ENCODE measurements around the gene ZNF804A.

Gene ZNF804A

GRCh38 chr2:184598316-184599053 is at the start of gene ZNF804A:
ZNF804A (plus strand) TSS chr2:184598529; CDS start chr2:184598960, 431 bp downstream.
- no peak for DNase-seq (ENCODE audit: low read depth)

DNA sequence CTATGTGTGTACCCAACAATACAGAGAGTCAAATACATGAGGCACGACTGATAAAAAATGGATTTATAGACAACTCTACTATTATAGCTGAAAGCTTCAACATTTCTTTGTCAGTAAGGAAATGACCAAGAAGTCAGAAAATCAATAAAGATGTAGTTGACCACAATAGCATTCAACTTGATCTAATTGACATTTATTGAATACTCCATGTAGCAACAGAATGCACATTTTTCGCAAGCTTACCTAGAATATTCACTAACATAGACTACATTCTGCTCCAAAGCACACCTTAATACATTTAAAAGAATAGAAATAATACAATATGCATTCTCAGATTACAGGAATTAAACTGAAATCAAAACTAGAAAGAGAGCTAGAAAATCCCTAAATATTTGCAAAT is 49.2 kb upstream of the ZNF804A start:
- DNase-seq (ENCODE audit: low read depth): no peak

- no peak for DNase-seq (ENCODE audit: low read depth)
These were observed 46.7 kb upstream of the ZNF804A start for GRCh38 chr2:184551626-184552025.

GRCh38 chr2:184554736-184555135 is 43.6 kb upstream of the ZNF804A start:
- no peak for DNase-seq (ENCODE audit: low read depth)

- DNase-seq (ENCODE audit: low read depth): no peak
These were observed 43.0 kb upstream of the ZNF804A start for GRCh38 chr2:184555352-184555751.

GRCh38 chr2:184556639-184557038 is 41.7 kb upstream of the ZNF804A start:
- no peak for DNase-seq (ENCODE audit: low read depth)

DNA sequence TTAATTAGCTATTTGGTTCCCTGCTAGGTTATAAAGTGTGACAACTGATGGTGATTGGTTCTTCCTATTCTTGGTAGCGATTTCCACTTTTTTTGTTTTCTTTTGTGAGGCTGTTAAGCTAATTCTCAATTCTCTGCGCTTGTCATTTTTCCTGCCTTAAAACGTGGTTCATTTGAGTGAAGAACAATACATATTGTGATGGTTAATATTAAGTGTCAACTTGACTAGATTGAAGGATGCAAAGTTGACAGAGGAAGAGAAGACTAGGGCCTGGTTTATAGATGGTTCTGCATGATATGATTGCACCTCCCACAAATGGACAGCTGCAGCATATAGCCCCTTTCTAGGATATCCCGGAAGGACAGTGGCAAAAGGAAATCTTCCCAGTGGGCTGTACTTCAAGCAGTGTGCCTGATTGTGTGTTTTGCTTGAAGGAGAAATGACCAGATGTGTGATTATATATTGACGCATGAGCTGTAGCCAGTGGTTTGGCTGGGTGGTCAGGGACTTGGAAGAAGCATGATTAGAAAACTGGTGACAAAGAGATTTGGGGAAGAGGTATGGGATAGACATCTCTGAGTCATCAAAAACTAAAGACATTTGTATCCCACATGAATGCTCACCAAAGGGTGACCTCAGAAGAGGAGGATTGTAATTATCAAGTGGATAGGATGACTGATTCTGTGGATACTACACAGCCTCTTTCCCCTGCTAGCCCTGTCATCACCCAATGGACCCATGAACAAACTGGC is 39.4 kb upstream of the ZNF804A start:
- no peak for DNase-seq (ENCODE audit: low read depth)

DNA sequence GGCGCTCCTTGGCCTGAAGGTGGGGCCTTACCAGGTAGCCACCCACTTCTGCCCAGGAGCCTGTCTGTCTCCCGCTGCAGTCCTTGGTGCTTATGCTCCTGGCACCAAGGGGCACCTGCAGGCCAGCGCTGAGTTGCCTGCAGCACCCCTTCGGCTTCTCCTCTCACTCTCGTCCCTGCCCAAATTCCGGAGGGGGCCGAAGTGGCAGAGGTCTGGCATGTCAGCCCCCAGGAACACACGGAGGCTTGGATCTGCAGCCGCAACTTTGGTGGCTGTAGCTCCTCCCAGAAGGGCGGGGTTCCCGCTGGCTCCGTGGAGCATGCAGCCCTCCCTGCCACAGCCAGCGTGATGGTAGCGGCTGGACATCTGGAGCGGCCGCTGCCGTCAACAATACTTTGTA is 37.7 kb upstream of the ZNF804A start:
- DNase-seq (ENCODE audit: low read depth): no peak

DNA sequence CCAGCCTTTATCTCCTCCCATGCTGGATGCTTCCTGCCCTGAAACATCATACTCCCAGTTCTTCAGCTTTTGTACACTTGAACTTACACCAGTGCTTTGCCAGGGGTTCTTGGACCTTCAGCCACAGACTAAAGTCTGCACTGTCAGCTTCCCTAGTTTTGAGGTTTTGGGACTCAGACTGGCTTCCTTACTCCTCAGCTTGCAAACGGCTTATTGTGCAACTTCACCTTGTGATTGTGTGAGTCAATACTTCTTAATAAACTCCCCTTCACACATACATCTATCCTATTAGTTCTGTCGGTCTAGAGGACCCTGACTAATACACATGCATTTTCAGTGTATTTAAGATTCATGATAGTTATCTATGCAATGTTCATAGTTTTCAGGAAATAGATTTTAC is 35.8 kb upstream of the ZNF804A start:
- no peak for DNase-seq (ENCODE audit: low read depth)

GRCh38 chr2:184564092-184564491 is 34.2 kb upstream of the ZNF804A start:
- no peak for DNase-seq (ENCODE audit: low read depth)

DNA sequence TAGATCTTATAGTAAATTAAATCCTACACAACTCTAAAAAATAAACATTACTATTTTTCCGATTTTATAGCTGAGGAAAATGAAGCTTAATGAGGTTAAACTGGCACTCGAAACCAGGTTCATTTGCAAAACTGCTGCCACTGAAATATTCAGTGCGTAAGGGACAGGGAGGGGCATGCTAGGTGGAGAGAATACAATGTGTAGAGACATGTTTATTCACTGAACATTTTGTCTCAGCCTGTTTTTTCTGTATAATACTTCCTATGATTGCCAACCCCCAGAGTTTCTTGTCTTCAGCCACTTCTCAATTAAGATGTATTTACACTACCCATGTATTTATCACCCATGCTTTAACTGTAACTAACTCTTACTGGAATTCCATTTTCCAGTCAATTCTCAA is 31.6 kb upstream of the ZNF804A start:
- DNase-seq (ENCODE audit: low read depth): no peak

GRCh38 chr2:184577056-184577455 is 21.3 kb upstream of the ZNF804A start:
- no peak for DNase-seq (ENCODE audit: low read depth)

- DNase-seq (ENCODE audit: low read depth): no peak
These were observed 20.6 kb upstream of the ZNF804A start for GRCh38 chr2:184577743-184578142.

- DNase-seq (ENCODE audit: low read depth): no peak
These were observed 19.1 kb upstream of the ZNF804A start for GRCh38 chr2:184579226-184579625.

GRCh38 chr2:184581391-184581790 is 16.9 kb upstream of the ZNF804A start:
- DNase-seq (ENCODE audit: low read depth): no peak

DNA sequence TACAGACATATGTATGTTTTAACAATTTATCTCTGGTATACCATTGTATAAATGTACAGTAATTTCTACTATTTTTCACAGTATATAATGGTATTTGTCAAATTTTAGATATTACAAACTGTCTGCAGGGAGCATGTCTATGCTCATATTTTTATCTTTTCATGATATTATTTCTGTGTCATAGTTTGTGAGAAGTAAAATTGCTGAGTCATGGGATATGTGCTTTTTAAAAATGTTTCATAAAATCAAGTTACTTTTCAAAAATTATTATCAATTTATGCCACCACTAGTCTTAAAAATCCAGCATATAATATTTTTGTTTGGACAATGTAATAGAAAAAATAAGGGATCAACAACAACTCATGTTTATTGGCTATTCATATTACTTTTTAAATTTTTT is 9.1 kb upstream of the ZNF804A start:
- DNase-seq (ENCODE audit: low read depth): no peak

DNA sequence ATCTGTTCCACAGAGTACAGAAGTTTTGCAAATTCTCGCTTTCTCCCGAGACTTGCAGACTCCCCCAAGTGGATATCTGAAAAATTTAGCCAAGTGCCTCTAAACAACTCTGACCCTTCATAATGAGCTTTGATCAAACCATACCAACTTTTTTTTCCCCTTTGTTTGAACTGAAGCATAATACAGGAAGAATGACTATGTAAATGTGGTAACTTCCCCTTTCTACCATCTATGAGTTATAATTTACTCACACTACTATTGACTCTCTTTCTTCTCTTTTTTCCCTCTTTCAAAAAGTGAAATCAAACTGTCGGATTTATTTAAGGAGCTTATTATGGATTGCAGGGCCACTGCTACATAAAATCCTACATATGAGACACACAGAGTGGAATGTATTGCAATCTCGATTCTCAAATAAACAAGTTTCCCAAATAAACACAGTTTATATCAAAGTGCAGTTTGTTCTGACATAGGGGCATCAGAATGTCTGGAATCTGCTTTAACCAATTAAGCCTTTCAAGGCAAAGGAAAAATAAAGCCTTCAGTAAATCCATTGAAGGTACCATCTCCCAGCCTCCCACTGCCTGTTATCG is 1.4 kb upstream of the ZNF804A start:
- no peak for DNase-seq (ENCODE audit: low read depth)

DNA sequence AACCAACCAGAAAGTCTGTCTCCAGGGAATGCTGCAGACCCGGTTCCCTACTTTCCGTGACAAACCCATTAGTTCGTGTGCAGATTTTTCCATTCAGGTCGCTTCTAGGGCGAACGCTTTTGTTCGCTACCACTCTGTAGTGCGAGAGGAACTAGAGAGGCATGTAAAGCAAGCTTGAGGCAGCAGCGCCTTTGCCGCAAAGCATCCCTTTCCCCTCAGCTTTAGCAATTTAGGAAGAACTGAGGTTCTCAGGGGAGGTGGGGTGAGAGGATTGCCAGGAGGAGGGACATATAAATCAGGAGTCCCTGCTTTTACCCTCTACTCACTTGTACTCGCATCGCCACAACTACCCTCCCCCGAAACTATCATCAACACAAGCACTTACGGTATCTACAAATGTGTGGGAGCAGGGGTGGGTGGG is 748 bp upstream of the ZNF804A start:
- no peak for DNase-seq (ENCODE audit: low read depth)

DNA sequence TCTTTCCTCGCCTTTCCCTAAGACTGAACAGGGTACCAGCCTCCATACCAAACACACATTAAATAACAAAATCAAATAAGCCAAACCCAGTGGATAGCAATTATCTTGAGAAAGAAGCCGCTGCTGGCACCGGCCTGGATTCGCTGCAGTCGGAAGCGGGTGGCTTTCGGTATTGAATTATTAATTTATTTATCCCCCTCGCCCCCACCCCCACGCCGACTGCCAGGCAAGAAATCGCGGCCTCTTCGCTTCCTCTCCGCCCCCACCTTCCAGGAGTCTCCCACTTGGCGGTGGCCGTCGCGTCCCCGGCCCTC is 370 bp upstream of the ZNF804A start:
- DNase-seq (ENCODE audit: low read depth): no peak

DNA sequence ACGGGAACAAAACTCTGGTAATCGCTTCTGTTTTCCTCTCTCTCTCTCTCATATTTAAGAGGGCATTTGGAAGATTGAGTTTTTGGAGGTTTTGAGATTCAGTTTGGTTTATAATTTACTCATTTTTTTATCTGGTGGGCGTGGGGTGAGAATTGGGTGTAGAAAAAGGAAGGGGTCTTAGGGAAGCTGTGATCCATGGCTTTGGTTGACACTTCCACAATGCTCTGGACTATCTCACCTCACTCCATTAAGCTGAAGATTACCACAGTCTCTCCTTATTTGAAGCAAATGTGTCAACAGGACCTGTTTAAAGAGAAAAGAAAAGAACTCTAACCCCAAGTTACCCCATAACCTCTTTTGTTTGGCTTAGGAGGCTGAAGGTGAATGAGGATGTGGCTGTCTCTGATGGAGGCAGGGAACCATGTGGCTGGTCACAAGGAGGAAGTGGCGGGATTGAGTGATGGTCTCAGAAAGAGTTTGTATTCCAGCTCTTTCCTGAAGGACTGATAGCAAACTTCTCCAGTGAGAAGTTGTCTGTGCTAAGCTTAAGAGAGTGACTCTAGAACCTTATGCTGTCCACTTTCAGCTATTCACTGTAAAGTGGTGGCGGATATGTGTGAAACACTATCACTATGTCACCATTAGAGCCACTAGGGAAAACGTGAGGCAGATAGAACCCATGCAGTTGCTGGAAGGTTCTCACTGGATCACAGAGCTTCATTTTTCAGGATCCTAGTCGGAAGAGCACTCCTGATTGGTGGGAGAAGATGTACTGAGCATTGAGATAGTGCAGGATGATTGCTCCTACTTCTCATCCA is 934 bp downstream of the ZNF804A start:
- no peak for DNase-seq (ENCODE audit: low read depth)

DNA sequence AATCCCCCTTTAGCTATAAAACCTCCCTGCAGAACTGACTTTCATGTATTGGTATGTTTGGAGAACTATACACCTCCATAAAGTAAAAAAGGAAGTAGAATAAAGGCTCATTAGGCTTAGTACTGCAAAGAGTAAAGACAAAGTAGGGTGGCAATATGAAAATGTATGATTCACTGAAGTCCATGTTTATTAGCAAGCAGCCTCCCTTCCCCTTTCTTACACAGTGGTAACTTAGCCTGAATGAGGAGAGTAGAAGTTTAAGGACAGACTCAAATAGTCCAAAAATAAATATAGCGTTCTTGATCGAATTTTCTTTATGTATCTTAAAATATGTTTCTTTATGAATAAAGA is 1.5 kb downstream of the ZNF804A start:
- no peak for DNase-seq (ENCODE audit: low read depth)

GRCh38 chr2:184602734-184603133 is 4.4 kb downstream of the ZNF804A start:
- DNase-seq (ENCODE audit: low read depth): no peak

GRCh38 chr2:184610891-184611290 is 12.6 kb downstream of the ZNF804A start:
- no peak for DNase-seq (ENCODE audit: low read depth)
